Measurements from ENCODE around the gene DNAJB7.

- TF ChIP-seq TARDBP (IDR thresholded peaks at IDR 0.05) (no peak), FOXK2 (IDR thresholded peaks at IDR 0.05) (no peak), L3MBTL2 (conservative IDR thresholded peaks at IDR 0.05) (no peak), SUZ12 (IDR thresholded peaks at IDR 0.05) (no peak), BHLHE40 (IDR thresholded peaks at IDR 0.05; ENCODE audit: borderline replicate concordance) (no peak), FOXM1 (IDR thresholded peaks at IDR 0.05; ENCODE audit: borderline replicate concordance) (no peak), ARNT (IDR thresholded peaks at IDR 0.05) (no peak), CTBP1 (IDR thresholded peaks at IDR 0.05; ENCODE audit: borderline replicate concordance) (no peak), SP1 (IDR thresholded peaks at IDR 0.05) (no peak)
Measured at GRCh38 chr22:40844951-40845350, 17.0 kb downstream of the DNAJB7 start.

Data from HEK293T (cell line).